Measurements from ENCODE around the gene SYCP2L. TPM values are rescaled to one million over a fixed set of nuclear protein-coding genes. Genes with fewer than 3 reads are reported as not detected.

SYCP2L gene
- polyA plus RNA-seq, 1 of the 3 experiments (the other 2 are of a cell fraction), result 0.82 TPM

GRCh38 chr6:11016452-11016851 is 129.6 kb downstream of the SYCP2L start:
- no peak overlapping the region for H3K27ac ChIP-seq (ENCODE audit: low read depth in 2 of 2, low read length in 1 of 2)
- H3K79me2 ChIP-seq (ENCODE audit: insufficient read depth), result no peaks in the 10 kb centered on the region
- no peaks in the 10 kb centered on the region for H3F3A ChIP-seq (replicated peaks; ENCODE audit: insufficient read depth)
- TF ChIP-seq FOXJ3 (CRISPR knock-in tag; IDR thresholded peaks at IDR 0.05), result no peak
- no peak for TF ChIP-seq NRF1 (IDR thresholded peaks at IDR 0.05; ENCODE audit: low read depth, low read length)
- TF ChIP-seq NFIC (IDR thresholded peaks at IDR 0.05; ENCODE audit: borderline replicate concordance), result no peak
- TF ChIP-seq IRF3 (IDR thresholded peaks at IDR 0.05; ENCODE audit: low read depth, low read length), result no peak
- TF ChIP-seq EZH2phosphoT487 (IDR thresholded peaks at IDR 0.05; ENCODE audit: borderline replicate concordance, low read depth), result no peak
- TF ChIP-seq GATA2 (CRISPR knock-in tag; IDR thresholded peaks at IDR 0.05), result no peak
- TF ChIP-seq FOXM1 (IDR thresholded peaks at IDR 0.05; ENCODE audit: low read depth), result no peak
- TF ChIP-seq RAD21 (IDR thresholded peaks at IDR 0.05; ENCODE audit: low read length), result no peak
- TF ChIP-seq YY1 (IDR thresholded peaks at IDR 0.05; ENCODE audit: low read depth), result no peak
- TF ChIP-seq TCF12 (IDR thresholded peaks at IDR 0.05), result no peak
- no peak for TF ChIP-seq ZBTB33 (IDR thresholded peaks at IDR 0.05; ENCODE audit: borderline replicate concordance, low read depth)
- no peak overlapping the region for H3K9ac ChIP-seq
- H3K27me3 ChIP-seq (ENCODE audit: insufficient read depth), result no peaks in the 10 kb centered on the region
- CTCF ChIA-PET, result interaction anchor here (0.8 to 1.5 kb wide), 2 partner anchors 65 to 128 kb away, joined by 3 to 4 read pairs; no protein-coding TSS in a partner anchor
- H3K36me3 ChIP-seq (replicated peaks in 1 of 2; ENCODE audit: control insufficient read depth in 1 of 2, insufficient read depth in 2 of 2, low read length in 1 of 2), result no peaks in the 10 kb centered on the region
- H3K9me3 ChIP-seq, result no peaks in the 10 kb centered on the region
- H3K4me3 ChIP-seq (ENCODE audit: low read depth in 2 of 2, low read length in 1 of 2), result no peak overlapping the region
- WGBS (ENCODE audit: low lambda C conversion rate), result 41% methylated on average over 1 of the region's 1 CpG
- peaks cover 0 to 4% of the 10 kb centered on the region in 2 experiments; a peak in 2 of 4 replicates for H3K4me1 ChIP-seq (ENCODE audit: control insufficient read depth in 1 of 2, insufficient read depth in 2 of 2, low read depth in 1 of 2, low read length in 1 of 2)
- no peaks in the 10 kb centered on the region for H3K9me2 ChIP-seq
- no peak overlapping the region for H3K4me2 ChIP-seq
- no peak for DNase-seq
- POLR2A ChIA-PET, result no interaction called here
- H4K20me1 ChIP-seq (ENCODE audit: insufficient read depth), result no peaks in the 10 kb centered on the region
- no peak overlapping the region for H2AFZ ChIP-seq (ENCODE audit: low read depth)

GRCh38 chr6:11017090-11017489 is 130.2 kb downstream of the SYCP2L start:
- ChIA-PET CTCF (interaction anchor here (0.8 to 1.5 kb wide), 4 partner anchors 27 to 127 kb away, joined by 3 to 4 read pairs (median 4); partner anchors contain the start of gene ELOVL2), POLR2A (no interaction called here)
- H3K9me2 ChIP-seq, result no peaks in the 10 kb centered on the region
- no peak overlapping the region for H3K4me2 ChIP-seq
- H3K79me2 ChIP-seq (ENCODE audit: insufficient read depth), result no peaks in the 10 kb centered on the region
- H2AFZ ChIP-seq (ENCODE audit: low read depth), result no peak overlapping the region
- no peaks in the 10 kb centered on the region for H3K9me3 ChIP-seq
- 81% methylated on average over 3 of the region's 3 CpGs for WGBS (ENCODE audit: low lambda C conversion rate)
- H3F3A ChIP-seq (replicated peaks; ENCODE audit: insufficient read depth), result no peaks in the 10 kb centered on the region
- H3K27ac ChIP-seq (ENCODE audit: low read depth in 2 of 2, low read length in 1 of 2), result no peak overlapping the region
- no peak for DNase-seq
- H3K4me3 ChIP-seq (ENCODE audit: low read depth in 2 of 2, low read length in 1 of 2), result no peak overlapping the region
- peaks cover 0 to 2% of the 10 kb centered on the region in 2 experiments; a peak in 2 of 4 replicates for H3K4me1 ChIP-seq (ENCODE audit: control insufficient read depth in 1 of 2, insufficient read depth in 2 of 2, low read depth in 1 of 2, low read length in 1 of 2)
- no peaks in the 10 kb centered on the region for H4K20me1 ChIP-seq (ENCODE audit: insufficient read depth)
- no peak overlapping the region for H3K9ac ChIP-seq
- no peaks in the 10 kb centered on the region for H3K36me3 ChIP-seq (replicated peaks in 1 of 2; ENCODE audit: control insufficient read depth in 1 of 2, insufficient read depth in 2 of 2, low read length in 1 of 2)
- no peaks in the 10 kb centered on the region for H3K27me3 ChIP-seq (ENCODE audit: insufficient read depth)
- TF ChIP-seq NFIC (IDR thresholded peaks at IDR 0.05; ENCODE audit: borderline replicate concordance) (no peak), TEAD4 (IDR thresholded peaks at IDR 0.05; ENCODE audit: borderline replicate concordance, insufficient read depth) (no peak), CHD2 (IDR thresholded peaks at IDR 0.05; ENCODE audit: low read length, partially characterized antibody) (no peak), FOSL2 (IDR thresholded peaks at IDR 0.05; ENCODE audit: borderline replicate concordance, low read depth) (no peak), RXRA (IDR thresholded peaks at IDR 0.05; ENCODE audit: borderline replicate concordance, low read depth) (no peak), ZBTB33 (IDR thresholded peaks at IDR 0.05; ENCODE audit: borderline replicate concordance, low read depth) (no peak), EZH2phosphoT487 (IDR thresholded peaks at IDR 0.05; ENCODE audit: borderline replicate concordance, low read depth) (no peak), POLR2AphosphoS5 (IDR thresholded peaks at IDR 0.05; ENCODE audit: low read depth, low read length) (no peak), SIN3A (IDR thresholded peaks at IDR 0.05; ENCODE audit: borderline replicate concordance, low read depth, low read length) (no peak), MAX (IDR thresholded peaks at IDR 0.05; ENCODE audit: low read depth) (no peak), MXI1 (IDR thresholded peaks at IDR 0.05; ENCODE audit: low read depth, low read length) (no peak), MEF2A (IDR thresholded peaks at IDR 0.05; ENCODE audit: borderline replicate concordance, low read depth) (no peak), RFX5 (IDR thresholded peaks at IDR 0.05; ENCODE audit: low read length) (no peak), RCOR1 (IDR thresholded peaks at IDR 0.05; ENCODE audit: low read length) (no peak), TCF12 (IDR thresholded peaks at IDR 0.05) (no peak), TAF1 (IDR thresholded peaks at IDR 0.05; ENCODE audit: borderline replicate concordance, low read depth, low read length) (no peak)

Data from SK-N-SH (cell line).